GM12875 (cell line): ENCODE measurements around the gene TPRG1L.

Source experiments
- H3K4me3 ChIP-seq: one replicate; pipeline ENCODE4 v1.5.1; 2011; ENCODE audit warnings: low read depth, low read length, control low read depth
- CTCF ChIP-seq: IDR thresholded peaks from 2 replicates; pipeline ENCODE4 v1.5.1; 2011; ENCODE audit warnings: low read depth, mild to moderate bottlenecking, control low read depth, inconsistent platforms, low read length, moderate library complexity, borderline replicate concordance; ENCODE audit not compliant: insufficient read depth

The TPRG1L gene

DNA sequence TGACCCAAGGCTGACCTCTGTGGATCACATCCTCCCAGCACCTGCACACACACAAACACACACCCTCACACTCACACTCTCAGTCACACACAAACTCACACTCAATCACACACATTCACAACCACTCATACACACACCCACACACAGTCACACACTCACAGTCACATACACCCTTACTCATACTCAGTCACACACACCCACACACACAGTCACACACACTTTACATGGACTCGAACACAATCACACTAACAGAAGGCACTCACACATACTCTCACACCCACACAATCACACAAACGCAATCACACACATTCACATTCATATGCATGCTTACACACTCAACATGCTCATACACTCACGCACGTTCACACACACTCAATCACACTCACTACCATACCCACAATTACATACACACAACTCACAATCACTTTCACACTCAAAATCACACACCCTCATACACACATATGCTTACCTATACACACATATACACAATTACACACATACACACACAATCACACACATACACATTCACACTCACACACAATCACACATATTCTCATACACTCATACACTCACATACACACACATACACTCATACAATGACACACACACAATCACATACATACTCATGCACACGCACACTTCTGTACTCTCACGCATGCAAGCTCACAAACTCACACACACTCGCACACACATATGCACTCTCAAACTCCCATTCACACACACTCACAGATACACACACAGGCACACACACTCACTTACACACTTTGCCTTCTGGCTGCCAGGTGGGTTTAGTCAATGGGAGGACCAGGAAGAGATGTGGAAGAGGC, 19.6 kb upstream of the TPRG1L start:
- TF ChIP-seq CTCF = no peak

GRCh38 chr1:3606779-3607702, 17.8 kb upstream of the TPRG1L start:
- H3K4me3 ChIP-seq = no peak overlapping the region
- no peak for TF ChIP-seq CTCF

More for the DNA sequence above, 19.6 kb upstream of the TPRG1L start:
- H3K4me3 ChIP-seq = no peak overlapping the region

GRCh38 chr1:3607703-3608065, 17.1 kb upstream of the TPRG1L start:
- H3K4me3 ChIP-seq = no peak overlapping the region
- TF ChIP-seq CTCF = no peak

DNA sequence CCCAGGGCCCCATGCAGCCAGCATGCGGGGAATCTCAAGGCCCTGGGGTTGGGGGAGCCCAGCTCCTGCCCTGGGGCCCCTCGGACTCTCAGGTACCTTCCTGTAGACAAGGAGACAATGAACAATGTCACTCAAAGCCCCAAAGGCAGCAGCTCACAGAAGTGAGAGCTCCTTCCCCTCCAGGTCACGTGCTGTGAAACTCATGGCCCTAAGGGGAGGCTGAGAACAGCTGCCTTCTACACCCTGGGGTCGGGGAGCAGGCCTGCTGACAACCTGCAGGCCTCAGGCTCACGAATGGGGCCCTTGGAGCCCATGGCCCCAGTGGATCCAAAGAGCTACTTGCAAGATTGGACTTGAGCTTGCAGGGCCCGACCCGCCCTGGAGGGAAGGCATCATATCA, 16.7 kb upstream of the TPRG1L start:
- no peak overlapping the region for H3K4me3 ChIP-seq
- TF ChIP-seq CTCF = no peak

DNA sequence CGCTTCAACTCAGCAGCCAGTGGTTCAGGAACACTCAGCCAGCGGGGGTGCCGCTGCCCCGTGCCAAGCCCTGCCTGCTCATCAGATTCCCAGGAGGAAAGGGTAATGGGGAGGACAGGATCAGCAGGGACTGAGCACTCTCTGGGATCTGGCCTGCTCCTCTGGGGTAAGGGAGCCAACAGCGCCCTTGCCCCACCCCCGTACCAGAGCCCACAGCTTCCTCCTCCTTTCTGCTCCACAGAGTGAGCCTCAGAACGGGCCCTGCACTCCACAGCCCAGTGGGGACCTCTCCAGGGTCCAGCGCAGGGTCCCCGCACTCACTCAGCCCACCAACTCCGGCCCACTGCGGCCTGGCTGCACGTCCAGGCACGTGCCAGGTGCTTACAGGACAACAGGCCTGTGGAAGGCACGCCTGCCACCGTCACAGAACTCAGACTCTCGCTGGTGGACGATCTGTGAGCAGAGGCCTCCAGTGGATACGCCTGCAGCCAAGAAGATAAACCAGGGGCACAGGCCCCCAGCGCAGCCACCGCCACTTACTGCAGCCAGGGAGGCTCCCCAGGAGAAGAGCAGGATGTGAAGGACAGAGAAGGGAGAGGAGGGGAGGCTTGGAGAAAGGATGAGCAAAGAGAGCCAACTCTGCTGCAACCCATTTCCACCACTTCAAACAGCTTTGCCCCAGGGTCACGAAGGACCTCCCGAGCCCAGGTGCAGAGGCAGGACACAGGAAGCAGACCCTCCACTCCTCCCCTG, 15.6 kb upstream of the TPRG1L start:
- TF ChIP-seq CTCF = no peak

GRCh38 chr1:3609769-3610526, 14.9 kb upstream of the TPRG1L start:
- H3K4me3 ChIP-seq = no peak overlapping the region
- TF ChIP-seq CTCF = no peak

More for the DNA sequence above, 15.6 kb upstream of the TPRG1L start:
- no peak overlapping the region for H3K4me3 ChIP-seq
